Measurements from ENCODE around the gene RPTOR.

DNA sequence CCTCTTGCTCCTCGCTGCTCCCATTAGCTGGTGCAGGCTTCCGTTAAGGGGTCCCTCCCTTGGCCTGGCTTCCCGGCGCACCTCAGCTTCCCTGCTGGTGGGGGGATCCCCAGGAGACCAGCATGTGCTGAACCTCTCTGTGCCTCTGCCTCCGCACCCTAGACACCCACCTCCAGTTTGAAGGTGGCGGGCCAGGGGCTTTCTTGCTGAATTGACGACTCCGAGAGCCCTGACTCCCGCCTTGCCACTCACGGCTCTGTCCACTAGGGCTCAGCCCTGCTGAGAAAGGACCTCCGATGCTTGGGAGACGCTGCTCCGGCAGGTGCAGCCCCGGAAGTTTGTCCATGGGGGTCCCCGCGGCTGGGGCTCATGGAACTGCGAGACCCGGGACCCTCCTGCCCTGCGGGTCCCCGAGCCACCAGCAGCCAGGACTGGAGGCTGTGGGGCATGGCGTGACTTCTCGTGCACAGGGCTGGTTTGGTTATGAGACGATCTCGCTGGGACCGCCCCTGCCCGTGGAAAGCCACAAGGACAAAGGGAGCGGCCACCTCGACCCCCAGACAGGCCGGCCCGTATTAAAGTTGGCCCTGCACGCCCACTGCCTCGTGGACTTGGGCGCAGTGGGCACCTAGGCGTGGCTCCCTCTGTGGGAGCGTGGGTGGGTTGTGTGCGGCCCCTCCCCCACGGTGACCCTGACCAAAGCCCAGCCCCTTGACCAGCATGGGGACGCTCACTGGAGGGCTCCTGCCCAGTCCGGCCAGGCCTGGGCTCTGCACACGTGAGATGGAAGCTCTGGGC is 455.1 kb downstream of the RPTOR start:
- TF ChIP-seq, protein P1, sequence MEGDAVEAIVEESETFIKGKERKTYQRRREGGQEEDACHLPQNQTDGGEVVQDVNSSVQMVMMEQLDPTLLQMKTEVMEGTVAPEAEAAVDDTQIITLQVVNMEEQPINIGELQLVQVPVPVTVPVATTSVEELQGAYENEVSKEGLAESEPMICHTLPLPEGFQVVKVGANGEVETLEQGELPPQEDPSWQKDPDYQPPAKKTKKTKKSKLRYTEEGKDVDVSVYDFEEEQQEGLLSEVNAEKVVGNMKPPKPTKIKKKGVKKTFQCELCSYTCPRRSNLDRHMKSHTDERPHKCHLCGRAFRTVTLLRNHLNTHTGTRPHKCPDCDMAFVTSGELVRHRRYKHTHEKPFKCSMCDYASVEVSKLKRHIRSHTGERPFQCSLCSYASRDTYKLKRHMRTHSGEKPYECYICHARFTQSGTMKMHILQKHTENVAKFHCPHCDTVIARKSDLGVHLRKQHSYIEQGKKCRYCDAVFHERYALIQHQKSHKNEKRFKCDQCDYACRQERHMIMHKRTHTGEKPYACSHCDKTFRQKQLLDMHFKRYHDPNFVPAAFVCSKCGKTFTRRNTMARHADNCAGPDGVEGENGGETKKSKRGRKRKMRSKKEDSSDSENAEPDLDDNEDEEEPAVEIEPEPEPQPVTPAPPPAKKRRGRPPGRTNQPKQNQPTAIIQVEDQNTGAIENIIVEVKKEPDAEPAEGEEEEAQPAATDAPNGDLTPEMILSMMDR (IDR thresholded peaks at IDR 0.05; ENCODE audit: low read depth, low read length) = no peak
- TF ChIP-seq EZH2phosphoT487 (IDR thresholded peaks at IDR 0.05; ENCODE audit: low read depth) = no peak
